HG03060 (cell line): Measurements from ENCODE around the gene MEFV.
A peak's percentile ranks its signal among the peaks of the same experiment; 100 is the strongest.

Experiments
- ATAC-seq: cut with Tn5 transposase; IDR thresholded peaks from one replicate; pipeline ENCODE4 v1.9.1; 2021; ENCODE audit warnings: low read depth, moderate number of reproducible peaks; ENCODE audit not compliant: unreplicated experiment

MEFV gene

GRCh38 chr16:3268294-3268693, 11.9 kb upstream of the MEFV start:
- ATAC-seq, result no peak

DNA sequence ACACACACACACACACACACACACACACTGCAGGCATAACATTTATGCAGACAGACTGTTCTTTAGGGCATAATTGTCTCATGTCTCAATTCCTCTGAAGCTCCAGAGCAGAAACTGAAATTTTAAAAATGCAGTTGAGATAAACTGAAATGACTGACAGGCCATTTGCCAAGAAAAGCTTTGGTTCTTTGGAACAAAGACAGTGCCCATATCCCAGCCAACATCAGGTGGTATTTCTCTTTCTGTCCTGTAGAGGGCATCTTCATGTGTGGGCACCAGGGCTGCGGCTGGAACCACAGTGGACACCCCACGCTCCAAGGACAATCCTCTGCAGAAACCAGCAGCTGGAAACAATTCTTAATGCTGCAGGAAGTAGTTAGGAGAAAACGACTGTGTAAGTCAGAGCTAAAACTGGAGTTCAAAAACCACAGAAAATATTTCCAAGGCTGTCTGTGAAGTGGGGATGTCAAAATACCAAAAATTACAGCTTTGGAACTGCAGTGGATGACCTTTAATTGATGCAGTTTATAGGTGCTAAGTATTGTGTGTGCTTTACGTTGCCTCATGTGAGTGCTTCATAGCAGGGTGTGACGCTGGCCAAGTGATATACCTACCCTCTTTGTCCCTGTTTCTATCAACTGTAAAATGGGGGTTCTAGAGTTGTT, 10.6 kb upstream of the MEFV start:
- ATAC-seq, result no peak

DNA sequence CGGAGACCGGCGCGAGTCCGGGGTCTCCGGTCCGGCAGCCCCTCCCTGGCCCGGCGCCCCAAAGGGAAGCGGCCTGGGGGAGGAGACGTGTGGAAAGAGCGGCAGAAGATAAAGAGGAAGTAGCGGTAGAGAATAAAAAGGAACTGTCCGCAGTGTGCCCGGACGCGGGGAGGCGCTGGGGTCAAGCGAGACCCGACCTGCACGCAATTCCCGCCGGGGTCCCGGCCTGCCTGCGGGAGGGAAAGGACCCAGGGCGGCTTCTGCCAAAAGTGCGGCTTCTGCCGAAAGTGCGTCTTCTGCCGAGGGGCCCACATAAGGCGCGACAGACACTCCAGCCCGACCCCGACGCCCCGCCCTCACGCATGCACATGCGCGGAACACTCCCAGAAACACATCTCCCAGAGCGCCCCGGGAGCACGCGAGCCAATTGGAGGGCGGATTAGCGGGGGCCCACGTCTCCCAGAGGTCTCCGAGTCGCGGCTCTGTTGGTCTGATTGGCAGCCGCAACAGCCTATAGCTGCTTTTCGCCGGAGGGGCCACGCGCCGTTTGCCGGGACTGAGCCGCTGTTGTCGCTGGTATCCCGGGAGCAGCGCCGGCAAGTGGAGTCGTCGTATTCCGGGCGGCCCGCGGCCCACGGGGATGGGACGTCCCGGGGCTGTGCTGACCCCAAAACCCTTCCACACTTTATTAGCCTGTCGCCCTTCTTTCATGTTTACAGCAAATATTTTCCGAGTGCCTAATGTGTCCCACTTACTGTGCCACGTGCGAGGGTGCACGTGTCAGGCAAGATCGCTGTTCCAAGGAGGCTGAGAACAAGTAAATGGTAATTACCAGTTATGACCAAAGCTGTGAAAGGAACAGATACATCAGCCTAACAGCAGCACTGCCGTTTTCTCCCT, 8.0 kb upstream of the MEFV start:
- peak; percentile 73 for ATAC-seq

DNA sequence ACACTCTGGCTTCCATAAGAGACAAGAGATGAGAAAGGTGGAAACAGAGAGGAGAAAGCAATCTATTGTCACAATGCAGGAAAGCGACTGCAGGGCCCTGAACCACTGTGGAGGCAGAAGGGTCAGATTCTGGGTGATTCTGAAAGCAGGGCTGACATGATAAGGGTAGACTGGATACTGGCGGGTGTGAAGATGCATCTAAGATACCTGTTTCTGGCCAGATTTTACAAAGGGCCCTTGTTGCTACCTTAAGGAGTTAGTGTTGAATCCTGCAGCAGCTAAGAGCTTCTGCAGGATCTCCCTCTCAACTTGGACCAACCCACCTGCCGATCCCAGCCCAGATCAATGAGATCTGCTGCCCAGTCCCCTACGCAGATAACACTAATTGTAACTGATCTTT, 6.1 kb upstream of the MEFV start:
- ATAC-seq, result no peak

DNA sequence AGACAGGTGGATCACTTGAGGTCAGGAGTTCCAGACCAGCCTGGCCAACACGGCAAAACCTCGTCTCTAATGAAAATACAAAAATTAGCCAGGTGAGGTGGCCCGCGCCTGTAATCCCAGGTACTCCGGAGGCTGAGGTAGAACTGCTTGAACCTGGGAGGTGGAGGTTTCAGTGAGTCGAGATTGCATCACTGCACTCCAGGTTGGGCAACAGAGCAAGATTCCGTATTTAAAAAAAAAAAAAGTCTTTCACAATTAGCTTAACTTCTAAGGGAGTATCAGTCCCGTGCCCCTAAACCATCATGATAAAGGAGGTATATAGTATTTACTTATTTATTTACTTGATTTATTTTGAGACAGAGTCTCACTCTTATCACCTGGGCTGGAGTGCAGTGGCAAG, 3.4 kb upstream of the MEFV start:
- no peak for ATAC-seq

DNA sequence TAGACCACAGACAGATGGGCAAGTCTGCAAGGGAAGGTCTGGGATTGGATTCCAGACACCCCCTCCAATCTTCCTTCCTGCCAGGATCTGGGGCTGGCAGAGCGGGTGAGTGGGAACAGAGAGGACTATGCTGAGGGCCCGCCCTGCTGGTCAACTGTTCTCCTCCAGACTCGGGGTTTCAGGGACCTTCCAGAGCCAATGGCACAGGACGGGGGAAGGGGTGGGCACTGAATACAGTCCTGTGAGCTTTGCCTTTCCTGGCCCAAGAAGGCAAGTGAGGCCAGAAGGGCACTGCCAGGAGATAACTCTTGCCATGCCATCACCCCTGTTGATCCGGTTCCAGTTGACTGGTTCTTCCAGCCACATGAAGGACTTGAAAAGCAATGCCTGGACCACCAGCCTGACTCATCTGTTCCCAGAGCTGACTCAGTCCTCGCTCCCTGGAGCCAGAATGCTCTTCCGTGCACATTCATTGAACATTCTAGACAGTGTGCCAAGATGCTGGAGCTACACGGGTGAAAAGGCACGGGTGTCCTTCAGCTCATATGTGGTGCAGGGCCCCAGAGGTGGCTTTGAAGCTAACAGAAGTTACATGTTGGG, 533 bp upstream of the MEFV start:
- no peak for ATAC-seq

GRCh38 chr16:3254309-3254708, 2.1 kb downstream of the MEFV start:
- ATAC-seq, result no peak

- no peak for ATAC-seq
Observed at GRCh38 chr16:3252967-3253366, 3.5 kb downstream of the MEFV start.

DNA sequence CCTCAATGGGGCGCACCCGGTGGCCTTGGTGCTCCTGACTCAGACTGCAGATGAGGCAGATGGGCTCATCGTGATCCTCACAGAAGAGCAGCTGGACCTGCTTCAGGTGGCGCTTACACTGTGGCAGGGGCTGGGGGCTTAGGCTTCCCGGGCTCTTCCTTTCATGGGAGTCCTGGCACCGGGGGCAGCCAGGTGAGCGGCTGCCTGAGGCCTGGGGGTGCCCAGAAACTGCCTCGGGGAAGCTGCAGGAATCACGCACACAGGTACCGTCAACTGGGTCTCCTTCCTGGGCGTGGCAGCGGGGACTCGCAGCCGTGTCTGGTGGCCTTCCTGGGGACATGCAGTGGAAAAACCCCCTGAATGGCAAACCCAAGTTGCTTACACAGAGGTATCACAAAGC, 7.0 kb downstream of the MEFV start:
- no peak for ATAC-seq

DNA sequence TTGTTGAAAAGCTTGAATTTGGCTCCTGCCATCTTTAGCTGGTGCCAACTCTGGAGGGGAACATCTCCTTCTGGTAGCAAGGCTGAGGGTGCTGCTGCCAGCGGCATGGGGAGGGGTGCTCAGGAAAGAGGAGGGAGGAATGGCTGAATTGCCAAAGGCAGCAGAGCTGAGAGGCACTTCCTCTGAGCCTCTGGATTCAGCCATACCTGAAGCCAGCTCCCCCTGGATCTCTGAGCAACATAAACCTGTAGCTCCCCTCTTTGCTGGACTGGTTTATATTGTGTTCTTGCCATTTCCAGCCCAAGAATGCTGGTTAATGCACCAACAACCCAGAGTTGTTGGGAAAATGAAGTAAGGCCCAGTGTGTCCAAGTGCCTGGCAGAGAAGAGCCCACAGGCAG, 7.4 kb downstream of the MEFV start:
- no peak for ATAC-seq

- no peak for ATAC-seq
Observed at GRCh38 chr16:3248596-3248995, 7.8 kb downstream of the MEFV start.

- ATAC-seq, result no peak
Observed at GRCh38 chr16:3246876-3247275, 9.6 kb downstream of the MEFV start.

- no peak for ATAC-seq
Observed at GRCh38 chr16:3246002-3246401, 10.4 kb downstream of the MEFV start.

DNA sequence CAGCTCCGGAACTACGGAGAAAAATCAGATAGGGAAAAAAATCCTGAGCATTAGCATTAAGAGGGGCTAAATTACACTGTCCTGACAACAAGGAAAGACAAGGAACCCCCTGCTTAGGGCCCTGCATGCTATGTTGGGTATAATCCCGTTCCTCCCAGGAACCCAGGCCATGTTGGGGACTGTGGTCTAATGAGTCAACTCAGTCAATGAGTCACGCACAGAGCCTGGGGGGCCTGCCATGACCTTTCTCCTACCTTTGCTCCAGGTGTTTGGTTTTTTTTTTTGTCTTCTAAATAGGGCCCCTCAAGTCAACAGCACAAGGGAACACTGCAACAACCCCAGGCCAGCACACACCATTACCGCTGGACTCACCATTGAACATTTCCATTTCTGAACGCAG, 12.6 kb downstream of the MEFV start:
- ATAC-seq, result no peak

DNA sequence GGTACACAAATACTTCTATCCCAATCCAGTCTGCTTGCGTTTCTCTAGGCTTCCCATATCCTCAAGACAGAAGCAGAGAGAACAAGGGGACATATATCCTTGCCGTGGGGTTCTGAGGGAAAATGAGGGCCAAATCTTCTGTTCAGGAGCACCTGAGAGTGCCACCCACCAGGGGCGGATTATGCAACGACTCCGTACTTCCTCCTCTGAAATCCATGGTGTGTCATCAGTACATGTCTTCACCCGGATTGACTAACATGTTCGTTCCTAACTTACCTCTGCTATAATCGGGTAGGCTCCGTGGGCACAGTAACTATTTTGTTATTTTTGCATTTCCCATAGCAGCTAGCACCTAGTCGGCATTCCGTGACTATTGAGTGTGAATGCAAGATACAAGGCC, 13.7 kb downstream of the MEFV start:
- ATAC-seq, result no peak

- ATAC-seq, result no peak
Observed at GRCh38 chr16:3241761-3242160, 14.7 kb downstream of the MEFV start.

DNA sequence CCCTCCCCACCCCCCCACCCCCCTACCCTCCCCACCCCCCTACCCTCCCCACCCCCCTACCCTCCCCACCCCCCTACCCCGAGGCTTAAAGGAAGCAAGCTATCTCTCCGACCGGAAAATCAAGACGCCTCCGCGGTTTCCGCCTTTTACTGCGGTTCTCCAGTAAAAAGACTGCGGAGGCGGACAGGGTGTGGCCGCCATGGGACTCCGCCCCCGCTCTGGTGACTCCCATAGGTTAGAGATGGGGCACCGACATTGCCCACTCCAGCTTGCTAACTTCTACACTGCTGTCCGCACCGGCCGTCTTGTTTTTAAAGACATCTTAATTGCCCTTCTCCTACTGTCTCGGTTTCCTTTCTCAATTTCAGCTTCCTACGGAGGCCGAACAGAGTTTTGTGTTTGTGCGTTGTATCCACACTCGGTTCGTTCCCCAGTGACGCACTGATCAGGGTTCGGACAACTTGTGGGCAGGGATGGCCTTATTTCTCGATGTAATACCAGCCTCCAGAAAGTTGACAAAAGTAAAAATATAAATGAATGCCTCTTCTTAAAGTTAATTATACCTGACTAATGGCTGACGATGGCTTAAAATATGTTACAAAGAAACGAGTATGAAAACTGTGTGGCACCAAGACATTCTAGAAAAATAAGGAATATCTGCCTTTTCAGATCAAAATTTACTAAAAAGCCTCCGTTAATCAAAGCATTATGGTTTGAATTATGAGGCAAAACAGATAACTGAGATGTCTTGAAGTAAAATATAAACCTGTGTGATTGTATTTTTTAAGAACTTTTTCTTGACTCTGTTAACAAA, 20.4 kb downstream of the MEFV start:
- no peak for ATAC-seq

- ATAC-seq, result peak; percentile 68
Observed at GRCh38 chr16:3234857-3235561, 21.4 kb downstream of the MEFV start, which contains the start of gene ZNF200. TSS of gene ZNF200 (minus strand) at chr16:3235158. CDS start at chr16:3233755, 1,403 bp downstream.

DNA sequence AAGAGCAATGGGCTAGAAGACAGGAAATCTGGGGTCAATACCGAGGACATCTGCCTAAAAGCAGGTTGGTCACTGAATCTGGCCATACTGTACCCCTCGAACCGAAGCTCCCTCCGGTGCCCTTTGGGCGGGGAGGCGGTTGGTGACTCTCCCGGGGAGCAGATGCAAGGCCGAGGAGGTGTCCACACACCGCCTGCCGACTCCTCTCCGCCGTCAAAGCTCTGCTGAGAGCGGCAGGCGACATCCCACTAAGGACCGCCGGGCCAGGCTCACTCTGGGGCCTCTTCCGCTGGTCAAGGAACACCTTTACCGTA, 21.9 kb downstream of the MEFV start:
- ATAC-seq, result no peak

- ATAC-seq, result no peak
Observed at GRCh38 chr16:3223913-3224515, 32.4 kb downstream of the MEFV start.
